GM12892 (cell line): ENCODE measurements around the gene SP1.
A peak's percentile ranks its signal among the peaks of the same experiment; 100 is the strongest.

Source experiments
- DNase-seq: peaks from one replicate; pipeline ENCODE4 v3.0.0; 2011; ENCODE audit not compliant: insufficient read length
- FAIRE-seq: peaks from 2 replicates; lab custom pipeline; 2011; peaks lifted over from hg19 to GRCh38; lab: Jason Lieb, UNC
- POLR2A ChIP-seq: IDR thresholded peaks from 2 replicates; pipeline ENCODE4 v1.6.1; 2011; ENCODE audit warnings: low read depth, low read length, control low read depth
- POLR2AphosphoS5 ChIP-seq: IDR thresholded peaks from 2 replicates; pipeline ENCODE4 v1.6.1; 2011; ENCODE audit warnings: low read depth, low read length, control low read depth
- TAF1 ChIP-seq: IDR thresholded peaks from 2 replicates; pipeline ENCODE4 v1.6.1; 2011; ENCODE audit warnings: low read depth, mild to moderate bottlenecking, control low read depth, low read length, borderline replicate concordance

SP1 gene

DNA sequence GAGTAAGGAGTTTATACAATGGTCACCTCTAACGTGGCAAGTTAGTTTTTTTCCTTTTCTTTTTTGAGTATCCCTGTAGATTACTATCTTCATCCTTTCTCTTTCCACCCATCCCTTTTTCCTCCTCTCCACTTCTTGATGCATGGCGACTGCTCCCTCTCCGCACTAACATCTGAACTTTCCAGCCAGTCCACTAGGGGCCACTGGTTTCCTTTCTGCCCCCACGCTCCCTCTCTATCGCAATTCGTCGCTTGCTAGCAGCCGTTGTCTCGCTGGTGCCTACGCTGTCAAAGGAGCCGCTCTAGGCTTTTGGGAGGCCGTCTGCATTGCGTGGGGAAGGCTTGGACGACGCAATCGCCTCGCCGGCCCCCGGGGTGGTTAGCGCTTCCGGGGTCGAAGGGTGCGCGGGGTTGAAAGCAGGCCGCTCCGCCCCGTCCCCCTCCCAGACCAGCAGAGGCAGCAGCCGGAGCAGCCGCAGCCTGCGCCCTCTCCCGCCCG lies 71.7 kb downstream of the SP1 start, which contains the start of gene PCBP2:
Gene PCBP2 (plus strand): TSS at position 442 of the 498 bp plus-strand sequence. CDS start 2,699 bp downstream, outside the sequence.
- DNase-seq (peak; percentile 96), FAIRE-seq (peak; percentile 98)
- TF ChIP-seq TAF1: peak; percentile 92
- TF ChIP-seq POLR2A: peak; percentile 88
- peak; percentile 94 for TF ChIP-seq POLR2AphosphoS5

DNA sequence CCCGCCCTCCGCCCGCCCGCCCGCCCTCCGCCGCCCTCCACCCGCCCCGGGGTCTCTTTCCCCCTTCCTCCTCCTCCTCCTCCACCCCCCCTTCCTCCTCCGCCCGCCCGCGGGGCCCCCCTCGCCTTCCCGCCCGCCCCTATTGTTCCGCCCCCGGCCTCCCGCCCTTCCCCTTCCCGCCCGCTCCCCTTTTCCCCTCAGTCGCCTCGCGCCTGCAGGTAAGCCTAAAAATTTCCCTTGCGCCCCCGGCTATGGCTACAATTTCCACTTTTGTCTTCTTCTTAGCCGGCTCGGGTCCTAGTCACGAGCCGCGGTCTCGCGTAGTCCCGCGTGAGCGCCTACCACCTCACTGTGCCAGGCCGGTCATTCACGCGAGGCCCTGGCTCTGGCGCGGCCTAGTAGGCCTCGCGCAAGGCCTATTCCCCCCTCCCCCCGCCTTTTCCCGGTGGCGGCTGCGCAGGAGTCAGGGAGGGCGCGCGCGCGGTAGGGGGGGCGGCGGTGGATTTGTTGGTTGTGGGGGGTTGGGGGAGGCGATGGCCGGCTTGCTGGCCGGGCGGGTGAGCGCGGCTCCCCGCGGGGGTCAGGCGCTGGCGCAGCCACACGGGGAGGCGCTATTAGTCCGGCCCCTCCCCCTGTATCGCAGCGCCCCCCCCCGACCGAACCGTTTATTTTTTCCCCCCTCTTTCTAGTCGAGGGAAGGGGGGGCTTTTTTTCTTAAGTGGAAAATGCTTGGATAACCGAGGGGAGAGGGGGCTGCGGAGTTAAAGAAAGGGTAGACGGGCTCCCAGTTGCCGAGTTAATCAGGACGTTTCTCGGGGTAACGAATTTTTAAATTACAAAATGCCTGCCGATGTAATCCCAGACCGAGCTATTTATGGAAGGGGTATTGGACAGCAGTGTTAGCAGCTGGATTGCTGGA lies 72.4 kb downstream of the SP1 start:
- DNase-seq (peak; percentile 61), FAIRE-seq (no peak)
- TF ChIP-seq POLR2AphosphoS5 (peak; percentile 79), TAF1 (no peak), POLR2A (peak; percentile 65)

DNA sequence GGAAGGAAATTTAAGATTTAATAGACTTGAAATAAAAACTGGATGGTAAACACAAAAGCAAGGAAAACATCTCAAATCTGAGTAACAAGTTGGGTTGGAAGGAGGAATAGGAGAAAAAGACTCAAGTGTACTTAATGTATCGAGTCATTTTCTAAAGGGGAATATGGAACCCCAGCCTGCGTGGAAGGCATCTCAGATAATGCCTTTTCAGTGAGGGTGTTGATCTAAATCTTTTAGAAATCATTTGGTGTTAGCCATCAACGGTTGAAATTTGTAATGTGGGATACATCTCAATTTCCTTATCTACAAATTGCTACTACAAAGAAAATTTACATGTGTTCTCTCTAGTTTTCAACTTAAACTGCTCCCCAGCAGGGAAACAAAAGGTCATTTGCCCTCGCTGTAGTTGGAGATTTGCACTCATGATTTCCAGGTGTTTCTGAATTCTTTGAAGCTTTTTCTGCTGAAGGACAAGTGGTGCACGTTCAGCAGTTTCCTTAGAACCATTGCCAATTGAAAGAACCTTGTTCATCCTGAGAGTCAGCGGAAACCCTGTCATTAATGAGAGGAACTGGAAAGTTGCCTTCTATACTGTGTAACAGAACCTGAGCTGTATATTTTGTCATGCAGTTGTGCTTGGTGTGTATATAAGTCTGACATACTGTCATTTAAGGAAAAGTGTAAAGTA lies 74.1 kb downstream of the SP1 start:
- FAIRE-seq: no peak
- TF ChIP-seq POLR2AphosphoS5: no peak
- no peak for TF ChIP-seq TAF1
- no peak; the same call in none of the 2 replicates for TF ChIP-seq POLR2A
- no peak for DNase-seq

DNA sequence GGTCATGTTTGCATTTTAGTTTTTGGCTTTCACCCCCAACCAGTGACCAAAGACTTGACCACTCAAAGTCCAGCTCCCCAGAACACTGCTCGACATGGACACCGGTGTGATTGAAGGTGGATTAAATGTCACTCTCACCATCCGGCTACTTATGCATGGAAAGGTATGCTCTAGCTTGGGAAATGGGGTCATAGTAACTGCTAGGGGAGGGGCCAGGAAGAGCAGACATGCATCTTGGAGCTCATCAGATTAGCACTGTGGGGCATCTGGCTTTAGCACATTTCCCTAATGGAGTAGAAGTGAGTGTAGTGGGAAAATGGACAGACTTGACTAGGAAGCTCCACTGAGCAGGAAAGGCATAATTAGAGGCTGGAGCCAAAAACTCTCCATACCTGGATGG lies 74.7 kb downstream of the SP1 start:
- DNase-seq: no peak
- no peak for FAIRE-seq
- no peak for TF ChIP-seq TAF1
- no peak; the same call in 1 of the 2 replicates for TF ChIP-seq POLR2A
- peak; percentile 30; the same call in 1 of the 2 replicates for TF ChIP-seq POLR2AphosphoS5

DNA sequence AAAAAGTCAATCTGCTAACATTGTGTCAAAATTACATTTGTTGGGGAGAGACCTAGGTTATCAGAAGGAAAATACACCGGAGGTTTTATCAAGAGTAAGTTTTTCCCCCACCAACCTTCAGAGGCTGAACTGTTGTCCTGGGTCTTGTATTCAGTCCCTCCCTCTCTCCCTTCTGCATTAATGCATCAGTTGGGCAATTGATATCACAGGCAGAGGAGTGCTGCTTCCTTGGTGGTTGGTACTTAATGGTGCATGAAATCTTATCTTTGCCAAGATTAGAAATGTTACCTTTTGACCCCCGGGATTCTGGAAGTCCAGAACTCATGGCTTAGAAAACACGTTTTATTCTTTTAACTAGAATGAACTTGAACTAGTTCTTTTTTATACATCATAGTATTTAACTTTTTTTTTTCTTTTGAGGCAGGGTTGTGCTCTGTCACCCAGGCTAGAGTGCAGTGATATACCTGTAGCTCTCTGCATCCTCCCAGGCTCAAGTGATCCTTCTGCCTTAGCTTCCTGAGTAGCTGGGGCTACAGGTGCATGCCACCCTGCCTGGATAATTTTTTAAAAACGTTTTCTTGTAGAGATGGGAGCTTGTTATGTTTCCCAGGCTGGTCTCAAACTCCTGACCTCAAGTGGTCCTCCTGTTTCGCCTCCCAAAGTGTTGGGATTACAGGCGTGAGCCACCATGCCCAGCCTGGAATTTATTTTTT lies 76.8 kb downstream of the SP1 start:
- TF ChIP-seq POLR2A (no peak; the same call in 1 of the 2 replicates), POLR2AphosphoS5 (peak; percentile 42; the same call in 1 of the 2 replicates)
- no peak for DNase-seq
- FAIRE-seq: no peak

DNA sequence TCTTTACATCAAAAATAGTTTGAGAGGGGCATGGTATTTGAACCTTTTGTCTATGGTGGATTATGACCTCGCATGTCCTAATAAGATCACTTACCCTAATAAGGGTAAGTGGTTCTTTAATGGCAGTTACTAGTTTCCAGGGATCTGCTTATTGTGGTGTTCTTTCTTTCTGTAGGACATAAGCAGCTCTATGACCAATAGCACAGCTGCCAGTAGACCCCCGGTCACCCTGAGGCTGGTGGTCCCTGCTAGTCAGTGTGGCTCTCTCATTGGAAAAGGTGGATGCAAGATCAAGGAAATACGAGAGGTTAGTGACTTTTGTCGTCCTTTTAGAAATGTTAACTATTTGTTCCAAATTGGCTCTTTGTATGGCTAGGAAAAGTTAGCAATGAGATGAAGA lies 79.1 kb downstream of the SP1 start:
- FAIRE-seq (no peak), DNase-seq (no peak)
- no peak for TF ChIP-seq POLR2AphosphoS5
- TF ChIP-seq TAF1: no peak
- no peak for TF ChIP-seq POLR2A

DNA sequence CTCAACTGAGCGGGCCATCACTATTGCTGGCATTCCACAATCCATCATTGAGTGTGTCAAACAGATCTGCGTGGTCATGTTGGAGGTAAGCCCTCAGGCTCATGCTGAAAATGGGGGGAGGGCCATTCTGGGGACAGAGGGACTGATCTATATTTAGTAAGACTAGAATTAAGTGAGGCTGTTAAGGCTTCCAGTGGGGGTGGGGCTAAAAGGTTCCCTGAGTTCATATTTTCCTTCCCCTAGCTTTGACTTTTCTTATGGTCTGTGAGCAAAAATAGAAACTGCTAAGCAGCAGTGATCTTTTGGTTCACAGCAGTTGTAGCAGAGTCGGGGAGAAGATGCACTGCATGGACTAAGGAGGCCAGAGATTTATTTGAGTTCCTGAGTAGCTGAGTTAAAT lies 81.1 kb downstream of the SP1 start:
- TF ChIP-seq TAF1 (no peak), POLR2A (peak; percentile 33), POLR2AphosphoS5 (peak; percentile 70)
- DNase-seq (no peak), FAIRE-seq (no peak)

DNA sequence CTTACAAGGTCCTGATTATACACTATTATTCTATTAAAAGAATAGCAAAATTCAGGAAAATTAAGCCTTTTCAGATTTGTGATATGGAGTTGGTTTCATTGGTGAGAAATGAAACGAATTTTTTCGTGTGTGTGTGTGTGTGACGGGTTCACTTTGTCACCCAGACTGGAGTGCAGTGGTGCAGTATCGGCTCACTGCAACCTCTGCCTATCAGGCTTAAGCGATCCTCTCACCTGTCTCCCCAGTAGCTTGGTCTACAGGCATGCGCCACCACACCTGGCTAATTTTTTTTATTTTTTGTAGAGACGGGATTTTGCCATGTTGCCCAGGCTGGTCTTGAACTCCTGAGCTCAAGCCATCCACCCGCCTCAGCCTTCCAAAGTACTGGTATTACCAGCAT lies 81.6 kb downstream of the SP1 start:
- no peak for DNase-seq
- 0 out of 2 replicates have a peak, but pooled peaks have one; percentile 32 for TF ChIP-seq POLR2A
- TF ChIP-seq POLR2AphosphoS5: no peak
- FAIRE-seq: no peak

DNA sequence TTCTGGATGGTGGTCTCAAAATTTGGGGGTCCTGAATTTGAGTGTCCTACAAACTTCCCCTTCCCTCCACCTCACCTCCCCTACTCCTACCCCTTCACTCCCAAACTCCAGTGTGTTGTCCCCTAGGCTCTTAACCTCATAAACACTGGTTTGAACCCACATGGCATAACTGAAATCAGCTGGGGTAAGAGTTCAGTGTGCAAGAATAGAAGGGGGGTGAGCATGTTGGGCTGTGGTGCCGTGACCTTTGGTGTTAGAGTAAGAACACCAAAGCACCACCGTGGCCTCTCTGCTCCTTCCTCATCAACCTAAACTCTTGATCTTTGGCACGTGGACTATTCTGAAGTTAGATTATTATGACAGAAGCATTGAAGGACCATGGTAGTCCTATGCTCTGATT lies 83.0 kb downstream of the SP1 start:
- TF ChIP-seq POLR2AphosphoS5 (0 out of 2 replicates have a peak, but pooled peaks have one; percentile 28), POLR2A (peak; percentile 43; the same call in 1 of the 2 replicates), TAF1 (no peak)
- FAIRE-seq: no peak
- no peak for DNase-seq

DNA sequence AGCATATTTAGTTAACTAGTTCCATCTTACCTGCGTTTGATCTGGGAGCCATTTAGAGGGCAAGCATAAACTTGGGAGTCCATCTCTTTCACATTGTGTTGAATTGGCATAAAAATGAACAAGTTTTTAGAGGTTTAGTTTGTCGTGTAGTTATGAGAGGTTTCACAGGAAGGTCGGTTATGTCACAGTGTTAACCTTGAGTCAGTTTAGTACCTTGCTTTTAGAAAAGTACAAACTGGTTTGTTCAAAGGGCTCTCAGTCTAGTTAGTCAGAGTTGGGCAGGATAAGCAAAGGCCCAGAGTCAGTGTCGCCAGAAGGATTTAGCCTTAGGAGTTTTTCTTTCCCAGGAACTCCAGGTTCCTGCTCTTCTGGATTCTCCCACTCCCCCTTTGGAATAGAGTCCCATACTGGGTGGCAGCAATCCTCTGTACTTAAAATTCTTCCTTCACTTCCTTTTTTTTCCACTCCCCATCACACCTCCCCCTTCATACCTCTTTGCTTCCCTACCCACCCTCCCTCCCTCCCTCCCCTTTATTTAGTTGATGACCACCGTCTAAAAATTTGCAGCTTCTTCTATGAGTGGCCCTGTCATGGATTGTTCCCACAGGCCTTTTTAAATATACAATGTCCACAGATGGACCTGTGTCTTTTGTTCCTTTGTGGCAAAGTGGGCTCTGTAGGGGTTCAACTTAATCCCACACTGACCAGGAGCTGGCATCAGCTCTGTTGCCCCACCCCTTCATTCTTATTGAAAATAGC lies 84.0 kb downstream of the SP1 start:
- TF ChIP-seq TAF1 (no peak), POLR2AphosphoS5 (no peak; the same call in 1 of the 2 replicates), POLR2A (0 out of 2 replicates have a peak, but pooled peaks have one; percentile 6)
- DNase-seq: no peak
- no peak for FAIRE-seq

DNA sequence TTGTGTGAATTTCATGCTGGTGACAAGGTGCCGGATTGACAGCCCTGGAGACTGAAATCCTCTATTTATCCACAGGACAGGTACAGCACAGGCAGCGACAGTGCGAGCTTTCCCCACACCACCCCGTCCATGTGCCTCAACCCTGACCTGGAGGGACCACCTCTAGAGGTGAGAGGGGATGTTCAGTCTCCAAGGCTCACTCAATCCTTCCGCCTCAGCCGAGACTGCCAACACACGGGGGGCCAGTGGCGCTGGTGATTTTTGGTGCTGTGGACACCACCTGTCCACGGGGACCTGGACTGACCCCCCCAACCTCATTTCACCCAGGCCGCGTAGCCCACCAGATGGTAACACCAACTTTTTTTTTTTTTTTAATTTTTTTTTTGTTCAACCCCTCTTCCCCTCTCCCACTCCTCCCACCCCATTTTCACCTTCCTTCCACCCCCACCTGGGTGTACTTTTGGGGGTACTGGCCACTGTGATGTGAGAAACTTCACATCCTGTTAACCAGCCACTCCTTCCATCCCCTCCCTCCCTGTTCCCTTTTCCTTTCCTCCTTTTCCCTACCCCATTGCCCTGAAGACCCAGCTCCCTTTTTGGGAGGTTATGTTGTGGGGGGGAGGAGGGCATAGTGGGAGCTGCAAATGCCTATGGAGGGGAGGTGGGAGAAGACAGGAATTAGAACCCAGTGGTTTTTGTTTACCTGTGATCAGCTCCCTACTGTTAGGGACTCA lies 84.9 kb downstream of the SP1 start:
- TF ChIP-seq POLR2A (0 out of 2 replicates have a peak, but pooled peaks have one; percentile 25), TAF1 (no peak)
- no peak for FAIRE-seq
- no peak for DNase-seq
